ENCODE results near the gene ZNF436. TPM values are rescaled to one million over a fixed set of nuclear protein-coding genes. Genes with fewer than 3 reads are reported as not detected.

The ZNF436 gene
- total and polyA plus RNA-seq, 2 of the 13 experiments (the other 11 are each of a cell fraction or from before 2014, with no cell fraction given), result 4.3 to 9.9 TPM

GRCh38 chr1:23368562-23369334, 888 bp downstream of the ZNF436 start (continued):
- peak; percentile 70; the same call in 1 of the 2 replicates for TF ChIP-seq ZFP91 (CRISPR knock-in tag; IDR thresholded peaks at IDR 0.05; ENCODE audit: borderline replicate concordance)
- no peak for TF ChIP-seq MLLT10 (CRISPR knock-in tag; IDR thresholded peaks at IDR 0.05)
- TF ChIP-seq, protein P1, sequence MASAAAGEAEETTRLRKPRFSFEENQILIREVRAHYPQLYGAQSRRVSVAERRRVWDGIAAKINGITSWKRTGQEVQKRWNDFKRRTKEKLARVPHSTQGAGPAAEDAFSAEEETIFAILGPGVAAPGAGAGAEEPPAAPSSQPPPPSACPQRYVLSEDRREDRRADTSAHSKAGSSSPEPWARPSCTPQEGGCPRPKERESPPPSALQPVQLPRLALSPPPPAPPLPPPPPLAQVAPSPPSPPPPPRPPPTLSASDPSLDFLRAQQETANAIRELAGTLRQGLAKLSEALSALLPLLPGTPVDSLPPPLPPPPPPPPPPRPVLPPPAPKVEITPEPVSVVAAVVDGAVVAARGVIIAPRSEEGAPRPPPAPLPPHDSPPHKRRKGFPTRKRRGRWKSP (CRISPR knock-in tag; IDR thresholded peaks at IDR 0.05), result peak; percentile 77; the same call in 1 of the 2 replicates
- TF ChIP-seq EED (CRISPR knock-in tag; IDR thresholded peaks at IDR 0.05), result 0 out of 2 replicates have a peak, but pooled peaks have one; percentile 75
- TF ChIP-seq, protein P2, sequence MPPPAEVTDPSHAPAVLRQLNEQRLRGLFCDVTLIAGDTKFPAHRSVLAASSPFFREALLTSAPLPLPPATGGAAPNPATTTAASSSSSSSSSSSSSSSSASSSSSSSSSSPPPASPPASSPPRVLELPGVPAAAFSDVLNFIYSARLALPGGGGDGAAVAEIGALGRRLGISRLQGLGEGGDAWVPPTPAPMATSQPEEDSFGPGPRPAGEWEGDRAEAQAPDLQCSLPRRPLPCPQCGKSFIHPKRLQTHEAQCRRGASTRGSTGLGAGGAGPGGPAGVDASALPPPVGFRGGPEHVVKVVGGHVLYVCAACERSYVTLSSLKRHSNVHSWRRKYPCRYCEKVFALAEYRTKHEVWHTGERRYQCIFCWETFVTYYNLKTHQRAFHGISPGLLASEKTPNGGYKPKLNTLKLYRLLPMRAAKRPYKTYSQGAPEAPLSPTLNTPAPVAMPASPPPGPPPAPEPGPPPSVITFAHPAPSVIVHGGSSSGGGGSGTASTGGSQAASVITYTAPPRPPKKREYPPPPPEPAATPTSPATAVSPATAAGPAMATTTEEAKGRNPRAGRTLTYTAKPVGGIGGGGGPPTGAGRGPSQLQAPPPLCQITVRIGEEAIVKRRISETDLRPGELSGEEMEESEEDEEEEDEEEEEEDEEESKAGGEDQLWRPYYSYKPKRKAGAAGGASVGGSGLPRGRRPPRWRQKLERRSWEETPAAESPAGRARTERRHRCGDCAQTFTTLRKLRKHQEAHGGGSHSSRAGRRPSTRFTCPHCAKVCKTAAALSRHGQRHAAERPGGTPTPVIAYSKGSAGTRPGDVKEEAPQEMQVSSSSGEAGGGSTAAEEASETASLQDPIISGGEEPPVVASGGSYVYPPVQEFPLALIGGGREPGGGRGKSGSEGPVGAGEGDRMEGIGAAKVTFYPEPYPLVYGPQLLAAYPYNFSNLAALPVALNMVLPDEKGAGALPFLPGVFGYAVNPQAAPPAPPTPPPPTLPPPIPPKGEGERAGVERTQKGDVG (CRISPR knock-in tag; IDR thresholded peaks at IDR 0.05; ENCODE audit: borderline replicate concordance), result peak; percentile 39; the same call in 1 of the 2 replicates
- TF ChIP-seq CREB3 (CRISPR knock-in tag; IDR thresholded peaks at IDR 0.05), result no peak
- no peak for TF ChIP-seq ZNF644 (CRISPR knock-in tag; IDR thresholded peaks at IDR 0.05; ENCODE audit: low read depth)
- 0 out of 2 replicates have a peak, but pooled peaks have one; percentile 23 for TF ChIP-seq ZNF646 (CRISPR knock-in tag; IDR thresholded peaks at IDR 0.05)
- no peak for TF ChIP-seq ZFYVE20 (CRISPR knock-in tag; IDR thresholded peaks at IDR 0.05; ENCODE audit: borderline replicate concordance, low read depth)
- TF ChIP-seq PCBP1 (IDR thresholded peaks at IDR 0.05; ENCODE audit: borderline replicate concordance, low read depth, low read length), result no peak
- TF ChIP-seq ZFP1 (CRISPR knock-in tag; IDR thresholded peaks at IDR 0.05), result no peak
- TF ChIP-seq PPARG (CRISPR knock-in tag; conservative IDR thresholded peaks at IDR 0.05), result no peak; the same call in 1 of the 2 replicates

Measured in HepG2 (cell line).